Measurements from ENCODE around the gene UGGT1. TPM values are rescaled to one million over a fixed set of nuclear protein-coding genes. Genes with fewer than 3 reads are reported as not detected.

The UGGT1 gene
- total RNA-seq, 1 donor from 2014 or later: 67.9 TPM

- H3K36me3 Mint-ChIP-seq (ENCODE audit: unreplicated experiment): no peaks in the 10 kb centered on the region
- peaks cover 16% of the 10 kb centered on the region for H3K4me1 Mint-ChIP-seq (ENCODE audit: low read depth, unreplicated experiment)
- H3K27me3 Mint-ChIP-seq (ENCODE audit: unreplicated experiment): peaks cover 5% of the 10 kb centered on the region
- no peak for DNase-seq
- no peak for TF ChIP-seq CTCF (IDR thresholded peaks at IDR 0.05; ENCODE audit: partially characterized antibody, unreplicated experiment)
- H3K4me3 Mint-ChIP-seq (ENCODE audit: unreplicated experiment): no peak overlapping the region
- H3K27ac Mint-ChIP-seq (ENCODE audit: unreplicated experiment): no peak overlapping the region
- H3K9me3 Mint-ChIP-seq (ENCODE audit: unreplicated experiment): peaks cover 7% of the 10 kb centered on the region
These were observed 147.1 kb downstream of the UGGT1 start for GRCh38 chr2:128237911-128238697.

- H3K27ac Mint-ChIP-seq (ENCODE audit: unreplicated experiment): no peak overlapping the region
- H3K4me1 Mint-ChIP-seq (ENCODE audit: low read depth, unreplicated experiment): no peaks in the 10 kb centered on the region
- H3K9me3 Mint-ChIP-seq (ENCODE audit: unreplicated experiment): no peaks in the 10 kb centered on the region
- no peak for TF ChIP-seq CTCF (IDR thresholded peaks at IDR 0.05; ENCODE audit: partially characterized antibody, unreplicated experiment)
- DNase-seq: no peak
- H3K27me3 Mint-ChIP-seq (ENCODE audit: unreplicated experiment): peaks cover 2% of the 10 kb centered on the region
- H3K4me3 Mint-ChIP-seq (ENCODE audit: unreplicated experiment): no peak overlapping the region
- H3K36me3 Mint-ChIP-seq (ENCODE audit: unreplicated experiment): no peaks in the 10 kb centered on the region
These were observed 150.9 kb downstream of the UGGT1 start for GRCh38 chr2:128241896-128242295.

Other genes starting within 250 kb of the UGGT1 start
- 30.1 TPM for gene POLR2D, start 233.0 kb upstream of the UGGT1 start, total RNA-seq (ENCODE audit: unreplicated experiment)
- 25.2 TPM for gene AMMECR1L, start 205.2 kb upstream of the UGGT1 start, total RNA-seq (ENCODE audit: unreplicated experiment)
- gene SAP130, start 63.1 kb upstream of the UGGT1 start, total RNA-seq (ENCODE audit: unreplicated experiment): 28.5 TPM
- gene HS6ST1, start 227.7 kb downstream of the UGGT1 start, total RNA-seq (ENCODE audit: unreplicated experiment): 173 TPM

Measured in glutamatergic neuron (in vitro differentiated cells).